GM12874 (cell line): Measurements from ENCODE around the gene ARHGAP10.

Experiments
- CTCF ChIP-seq: IDR thresholded peaks from 2 replicates; pipeline ENCODE4 v1.5.1; 2011; ENCODE audit warnings: low read depth, mild to moderate bottlenecking, control low read depth, low read length, moderate library complexity; ENCODE audit not compliant: insufficient read depth

The ARHGAP10 gene

GRCh38 chr4:148101235-148101634, 369.3 kb downstream of the ARHGAP10 start:
- no peak for TF ChIP-seq CTCF

- TF ChIP-seq CTCF: no peak
Observed at GRCh38 chr4:148101790-148102189, 369.9 kb downstream of the ARHGAP10 start.

DNA sequence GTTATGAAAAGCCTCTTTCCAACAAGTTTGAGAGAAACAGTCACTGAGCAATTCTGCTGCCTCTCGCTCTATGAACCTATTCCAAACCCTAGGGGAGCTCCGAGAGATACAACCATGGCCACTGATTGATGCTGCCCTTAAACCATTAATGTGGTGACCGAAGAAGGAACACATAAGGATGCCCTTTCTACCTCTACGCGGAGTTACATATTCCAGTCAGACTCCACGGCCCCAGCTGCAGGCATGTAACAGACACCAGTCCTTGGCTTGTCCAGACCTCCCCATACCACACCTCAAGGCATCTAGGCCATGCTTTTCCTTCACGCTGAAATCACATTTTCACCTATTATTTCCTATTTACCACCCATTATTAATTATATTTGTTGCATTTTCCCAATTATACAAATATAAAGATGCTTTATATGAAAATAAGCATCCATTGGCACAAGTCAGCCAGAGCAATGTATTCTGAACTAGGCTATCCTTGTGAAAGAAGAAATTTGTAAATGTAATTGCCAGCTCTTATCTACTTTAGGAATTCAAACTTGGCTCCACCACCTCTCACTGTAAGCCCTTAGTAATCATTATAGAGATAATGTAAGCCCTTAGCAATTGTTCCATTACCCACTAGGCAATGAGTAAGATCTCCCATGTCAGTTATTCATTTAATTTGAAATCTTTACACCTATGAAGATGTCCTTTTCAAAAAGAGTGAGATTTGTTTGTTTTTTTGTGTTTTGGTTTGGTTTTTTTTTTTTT, 371.9 kb downstream of the ARHGAP10 start:
- TF ChIP-seq CTCF: no peak

GRCh38 chr4:148108766-148109165, 376.9 kb downstream of the ARHGAP10 start:
- TF ChIP-seq CTCF: no peak

DNA sequence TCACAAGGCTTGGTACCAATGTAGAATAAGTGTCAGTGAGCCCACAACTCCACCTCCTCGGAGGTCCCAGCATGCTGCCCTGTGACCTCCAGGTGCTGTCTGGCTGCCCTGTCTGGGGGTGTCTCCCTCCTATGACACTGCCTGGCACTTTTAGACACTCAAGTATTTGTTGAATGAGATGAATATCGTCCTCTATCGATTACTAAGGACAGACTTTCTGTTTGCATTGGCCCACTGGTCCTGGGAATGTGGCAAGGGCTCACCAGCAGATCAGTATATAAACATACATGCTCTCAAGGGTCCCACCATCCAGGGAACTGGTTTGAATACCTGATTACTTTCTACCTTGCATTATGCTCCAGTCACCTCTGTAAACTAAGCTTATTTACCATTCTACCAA, 377.3 kb downstream of the ARHGAP10 start:
- TF ChIP-seq CTCF: no peak

- TF ChIP-seq CTCF: no peak
Observed at GRCh38 chr4:148110169-148110568, 378.3 kb downstream of the ARHGAP10 start.

DNA sequence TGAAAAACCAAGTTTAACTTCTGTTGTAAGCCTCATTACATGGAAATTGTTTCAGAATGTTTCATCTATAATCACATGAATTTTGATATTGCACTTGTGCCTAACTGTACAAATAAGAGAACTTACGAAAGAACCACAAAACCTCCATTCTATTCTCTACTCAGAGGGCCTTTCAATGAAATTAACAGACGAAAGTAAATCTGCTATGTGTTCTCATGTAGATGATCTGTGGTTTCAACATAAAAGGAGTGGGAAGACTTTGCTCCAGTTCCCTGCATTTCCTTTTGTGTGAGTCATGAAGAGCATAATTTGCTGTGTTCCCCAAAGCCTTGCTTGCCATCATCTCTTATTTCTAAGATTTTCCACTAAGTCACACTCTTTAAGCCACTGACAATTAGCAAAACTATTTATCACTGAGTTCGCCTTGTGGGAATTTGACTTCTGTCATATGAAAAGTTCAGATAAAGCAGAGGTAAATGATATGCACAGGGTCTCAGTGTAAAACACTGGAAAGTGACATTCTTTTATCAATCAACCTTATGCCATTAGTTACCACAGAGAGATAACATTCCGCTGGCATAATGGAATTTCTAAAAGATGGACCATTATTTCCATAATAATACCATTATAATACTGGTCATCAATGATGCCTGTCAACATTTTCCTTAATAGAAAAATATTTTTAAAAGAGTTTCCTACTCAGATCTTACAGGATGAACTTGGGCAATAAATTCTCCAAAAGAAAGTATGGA, 380.5 kb downstream of the ARHGAP10 start:
- no peak for TF ChIP-seq CTCF
